Measurements from ENCODE around the gene HDAC7. TPM values are rescaled to one million over a fixed set of nuclear protein-coding genes. Genes with fewer than 3 reads are reported as not detected.
"Not testable (repeated sequence)": the region's sequence is repeated elsewhere in the genome, so short reads cannot be mapped to it uniquely, and the experiment has no call there.

HDAC7 gene
- total RNA-seq, 5 donors from 2014 or later (not counting 1 experiment from before 2014, with no cell fraction given), result 142 to 192 (median 165) TPM

- WGBS (ENCODE audit: insufficient coverage), result 94% methylated on average over 7 of the region's 25 CpGs
- Mint-ChIP-seq H3K9me3 (no peaks in the 10 kb centered on the region), H3K27ac (no peak overlapping the region), H3K27me3 (no peaks in the 10 kb centered on the region), H3K36me3 (no peaks in the 10 kb centered on the region), H3K4me1 (peaks cover 0 to 3% (median under 1%) of the 10 kb centered on the region in 3 donors), H3K4me3 (no peak overlapping the region)
- no peaks in the 10 kb centered on the region for H3K9me3 ChIP-seq
- ATAC-seq (replicated peaks in 1 of 4) (no peak), DNase-seq (no peak)
- H3K4me3 ChIP-seq (ENCODE audit: control insufficient read depth in 1 of 2, extremely low read depth in 1 of 2, low read length in 1 of 2), result no peak overlapping the region
- H3K36me3 ChIP-seq (ENCODE audit: control insufficient read depth in 2 of 2, extremely low read depth in 1 of 2, insufficient read depth in 1 of 2, low read length in 1 of 2), result no peaks in the 10 kb centered on the region
- H3K27me3 ChIP-seq (replicated peaks in 1 of 2; ENCODE audit: control insufficient read depth in 2 of 2, extremely low read depth in 1 of 2, insufficient read depth in 2 of 2, low read length in 1 of 2), result peaks cover 0 to 13% of the 10 kb centered on the region in 2 experiments
- no peak overlapping the region for H3K27ac ChIP-seq (ENCODE audit: low read length)
- H3K4me1 ChIP-seq (ENCODE audit: control insufficient read depth in 1 of 2, extremely low read depth in 1 of 2, insufficient read depth in 2 of 2, low read length in 2 of 2), result no peaks in the 10 kb centered on the region
- ChIA-PET POLR2A (no interaction called here), CTCF (interaction anchor here (0.9 to 1.7 kb wide), 3 partner anchors 11 to 101 kb away, joined by 3 to 10 read pairs (median 3); no protein-coding TSS in a partner anchor)
These were observed 23.7 kb upstream of the HDAC7 start for GRCh38 chr12:47843226-47843980.

- not testable (repeated sequence) for ATAC-seq (replicated peaks in 1 of 4); H3K27ac Mint-ChIP-seq; H3K4me1 ChIP-seq (ENCODE audit: control insufficient read depth in 1 of 2, extremely low read depth in 1 of 2, insufficient read depth in 2 of 2, low read length in 2 of 2); H3K9me3 Mint-ChIP-seq; H3K4me3 Mint-ChIP-seq; H3K36me3 ChIP-seq (ENCODE audit: control insufficient read depth in 2 of 2, extremely low read depth in 1 of 2, insufficient read depth in 1 of 2, low read length in 1 of 2); H3K27ac ChIP-seq (ENCODE audit: low read length); DNase-seq; H3K36me3 Mint-ChIP-seq; H3K9me3 ChIP-seq; H3K4me3 ChIP-seq (ENCODE audit: control insufficient read depth in 1 of 2, extremely low read depth in 1 of 2, low read length in 1 of 2); H3K27me3 Mint-ChIP-seq
- peaks cover 8 to 10% (median 8%) of the 10 kb centered on the region in 3 donors for H3K4me1 Mint-ChIP-seq
- WGBS (ENCODE audit: insufficient coverage), result no CpG with 5 or more reads among the region's 12 CpGs
- ChIA-PET CTCF (interaction anchor here (0.5 to 1.7 kb wide), 7 partner anchors 10 to 1717 kb away, joined by 3 to 10 read pairs (median 3); no protein-coding TSS in a partner anchor), POLR2A (interaction anchor here in 1 of 2 donors (0.6 kb wide), 1 partner anchor 110 kb away, joined by 6 read pairs; no protein-coding TSS in a partner anchor)
- H3K27me3 ChIP-seq (replicated peaks in 1 of 2; ENCODE audit: control insufficient read depth in 2 of 2, extremely low read depth in 1 of 2, insufficient read depth in 2 of 2, low read length in 1 of 2), result peaks cover 0 to 13% of the 10 kb centered on the region in 2 experiments
These were observed 22.8 kb upstream of the HDAC7 start for GRCh38 chr12:47842543-47842942.

GRCh38 chr12:47841910-47842309 lies 22.2 kb upstream of the HDAC7 start:
- ChIA-PET CTCF (interaction anchor here (0.5 to 5.0 kb wide), 6 partner anchors 41 to 1716 kb away, joined by 3 to 67 read pairs (median 4); no protein-coding TSS in a partner anchor), POLR2A (interaction anchor here (0.6 kb wide), 2 partner anchors 76 to 109 kb away, joined by 3 to 6 read pairs; no protein-coding TSS in a partner anchor)
- no peak overlapping the region for H3K4me3 ChIP-seq (ENCODE audit: control insufficient read depth in 1 of 2, extremely low read depth in 1 of 2, low read length in 1 of 2)
- Mint-ChIP-seq H3K27me3 (no peaks in the 10 kb centered on the region), H3K4me1 (peaks cover 13 to 17% (median 13%) of the 10 kb centered on the region in 3 donors), H3K9me3 (no peaks in the 10 kb centered on the region), H3K27ac (no peak overlapping the region), H3K36me3 (no peaks in the 10 kb centered on the region), H3K4me3 (no peak overlapping the region)
- H3K9me3 ChIP-seq, result no peaks in the 10 kb centered on the region
- no peaks in the 10 kb centered on the region for H3K36me3 ChIP-seq (ENCODE audit: control insufficient read depth in 2 of 2, extremely low read depth in 1 of 2, insufficient read depth in 1 of 2, low read length in 1 of 2)
- ATAC-seq (replicated peaks in 1 of 4) (no peak), DNase-seq (no peak)
- 83% methylated on average over 2 of the region's 4 CpGs for WGBS (ENCODE audit: insufficient coverage)
- peaks cover 5 to 10% of the 10 kb centered on the region in 2 experiments for H3K4me1 ChIP-seq (ENCODE audit: control insufficient read depth in 1 of 2, extremely low read depth in 1 of 2, insufficient read depth in 2 of 2, low read length in 2 of 2)
- peaks cover 0 to 13% of the 10 kb centered on the region in 2 experiments for H3K27me3 ChIP-seq (replicated peaks in 1 of 2; ENCODE audit: control insufficient read depth in 2 of 2, extremely low read depth in 1 of 2, insufficient read depth in 2 of 2, low read length in 1 of 2)
- H3K27ac ChIP-seq (ENCODE audit: low read length), result no peak overlapping the region

GRCh38 chr12:47841501-47841900 lies 21.8 kb upstream of the HDAC7 start:
- peaks cover 0 to 13% of the 10 kb centered on the region in 2 experiments for H3K27me3 ChIP-seq (replicated peaks in 1 of 2; ENCODE audit: control insufficient read depth in 2 of 2, extremely low read depth in 1 of 2, insufficient read depth in 2 of 2, low read length in 1 of 2)
- no peak overlapping the region for H3K27ac ChIP-seq (ENCODE audit: low read length)
- H3K4me1 ChIP-seq (ENCODE audit: control insufficient read depth in 1 of 2, extremely low read depth in 1 of 2, insufficient read depth in 2 of 2, low read length in 2 of 2), result peaks cover 8 to 10% of the 10 kb centered on the region in 2 experiments
- no peaks in the 10 kb centered on the region for H3K36me3 Mint-ChIP-seq
- 88% methylated on average over 1 of the region's 2 CpGs for WGBS (ENCODE audit: insufficient coverage)
- H3K9me3 ChIP-seq, result no peaks in the 10 kb centered on the region
- no peaks in the 10 kb centered on the region for H3K36me3 ChIP-seq (ENCODE audit: control insufficient read depth in 2 of 2, extremely low read depth in 1 of 2, insufficient read depth in 1 of 2, low read length in 1 of 2)
- no peaks in the 10 kb centered on the region for H3K9me3 Mint-ChIP-seq
- no peak overlapping the region for H3K4me3 Mint-ChIP-seq
- DNase-seq (no peak), ATAC-seq (replicated peaks in 1 of 4) (no peak)
- POLR2A ChIA-PET, result interaction anchor here in 1 of 2 donors (0.6 kb wide), 1 partner anchor 75 kb away, joined by 3 read pairs; no protein-coding TSS in a partner anchor
- CTCF ChIA-PET, result interaction anchor here (0.5 to 5.0 kb wide), 7 partner anchors 7 to 99 kb away, joined by 3 to 78 read pairs (median 5); no protein-coding TSS in a partner anchor
- no peak overlapping the region for H3K4me3 ChIP-seq (ENCODE audit: control insufficient read depth in 1 of 2, extremely low read depth in 1 of 2, low read length in 1 of 2)
- H3K27me3 Mint-ChIP-seq, result no peaks in the 10 kb centered on the region
- H3K4me1 Mint-ChIP-seq, result peaks cover 16 to 21% (median 17%) of the 10 kb centered on the region in 3 donors
- H3K27ac Mint-ChIP-seq, result no peak overlapping the region

- H3K36me3 ChIP-seq (ENCODE audit: control insufficient read depth in 2 of 2, extremely low read depth in 1 of 2, insufficient read depth in 1 of 2, low read length in 1 of 2), result no peaks in the 10 kb centered on the region
- H3K4me3 ChIP-seq (ENCODE audit: control insufficient read depth in 1 of 2, extremely low read depth in 1 of 2, low read length in 1 of 2), result no peak overlapping the region
- ATAC-seq (replicated peaks in 1 of 4) (no peak), DNase-seq (no peak)
- 100% methylated on average over 1 of the region's 1 CpG for WGBS (ENCODE audit: insufficient coverage)
- H3K4me1 ChIP-seq (ENCODE audit: control insufficient read depth in 1 of 2, extremely low read depth in 1 of 2, insufficient read depth in 2 of 2, low read length in 2 of 2), result peaks cover 13% of the 10 kb centered on the region in 2 experiments
- H3K4me1 Mint-ChIP-seq, result peaks cover 25 to 30% (median 26%) of the 10 kb centered on the region in 3 donors
- ChIA-PET POLR2A (no interaction called here), CTCF (interaction anchor here (1.2 to 5.0 kb wide), 5 partner anchors 8 to 189 kb away, joined by 3 to 78 read pairs (median 5); no protein-coding TSS in a partner anchor)
- H3K36me3 Mint-ChIP-seq, result no peaks in the 10 kb centered on the region
- no peak overlapping the region for H3K27ac ChIP-seq (ENCODE audit: low read length)
- H3K27me3 ChIP-seq (replicated peaks in 1 of 2; ENCODE audit: control insufficient read depth in 2 of 2, extremely low read depth in 1 of 2, insufficient read depth in 2 of 2, low read length in 1 of 2), result peaks cover 0 to 13% of the 10 kb centered on the region in 2 experiments
- no peaks in the 10 kb centered on the region for H3K9me3 Mint-ChIP-seq
- no peak overlapping the region for H3K27ac Mint-ChIP-seq
- no peaks in the 10 kb centered on the region for H3K9me3 ChIP-seq
- H3K27me3 Mint-ChIP-seq, result no peaks in the 10 kb centered on the region
- no peak overlapping the region for H3K4me3 Mint-ChIP-seq
These were observed 20.9 kb upstream of the HDAC7 start for GRCh38 chr12:47840571-47840970.

GRCh38 chr12:47839214-47839876 lies 19.6 kb upstream of the HDAC7 start:
- no peaks in the 10 kb centered on the region for H3K9me3 ChIP-seq
- H3K4me3 Mint-ChIP-seq, result no peak overlapping the region
- no peaks in the 10 kb centered on the region for H3K36me3 ChIP-seq (ENCODE audit: control insufficient read depth in 2 of 2, extremely low read depth in 1 of 2, insufficient read depth in 1 of 2, low read length in 1 of 2)
- no peak overlapping the region for H3K4me3 ChIP-seq (ENCODE audit: control insufficient read depth in 1 of 2, extremely low read depth in 1 of 2, low read length in 1 of 2)
- peaks cover 0 to 8% of the 10 kb centered on the region in 2 experiments for H3K27me3 ChIP-seq (replicated peaks in 1 of 2; ENCODE audit: control insufficient read depth in 2 of 2, extremely low read depth in 1 of 2, insufficient read depth in 2 of 2, low read length in 1 of 2)
- H3K27ac ChIP-seq (ENCODE audit: low read length), result no peak overlapping the region
- DNase-seq (no peak), ATAC-seq (replicated peaks in 1 of 4) (no peak)
- ChIA-PET CTCF (interaction anchor here (0.5 to 5.0 kb wide), 30 partner anchors 10 to 1013 kb away, joined by 3 to 78 read pairs (median 6); partner anchors contain the start of gene DDX23 (in 1 of the 2)), POLR2A (no interaction called here)
- peaks cover 19 to 25% of the 10 kb centered on the region in 2 experiments for H3K4me1 ChIP-seq (ENCODE audit: control insufficient read depth in 1 of 2, extremely low read depth in 1 of 2, insufficient read depth in 2 of 2, low read length in 2 of 2)
- no peaks in the 10 kb centered on the region for H3K36me3 Mint-ChIP-seq
- H3K27ac Mint-ChIP-seq, result no peak overlapping the region
- 94% methylated on average over 5 of the region's 8 CpGs for WGBS (ENCODE audit: insufficient coverage)
- no peaks in the 10 kb centered on the region for H3K9me3 Mint-ChIP-seq
- H3K27me3 Mint-ChIP-seq, result no peaks in the 10 kb centered on the region
- H3K4me1 Mint-ChIP-seq, result peaks cover 38 to 42% (median 38%) of the 10 kb centered on the region in 3 donors
